ENCODE data around the gene KICS2. TPM values are rescaled to one million over a fixed set of nuclear protein-coding genes. Genes with fewer than 3 reads are reported as not detected.

KICS2 gene
- total and polyA plus RNA-seq, 4 donors: 2.0 to 6.2 (median 3.9) TPM

GRCh38 chr12:64177001-64177400 is 45.1 kb downstream of the KICS2 start:
- peaks cover 2 to 3% of the 10 kb centered on the region in 2 donors for H3K4me1 ChIP-seq (ENCODE audit: control insufficient read depth in 1 of 2, insufficient read depth in 2 of 2, low read length in 2 of 2)
- no peak for ATAC-seq (ENCODE audit: low FRiP score)
- H3K27me3 ChIP-seq (ENCODE audit: control insufficient read depth in 1 of 2, insufficient read depth in 2 of 2, low read length in 1 of 2): no peaks in the 10 kb centered on the region
- no peak overlapping the region for H3K27ac ChIP-seq (ENCODE audit: low read depth in 1 of 2, low read length in 2 of 2)
- 76 to 79% methylated on average over 7 of the region's 7 CpGs for WGBS, 2 donors
- H3K36me3 ChIP-seq (ENCODE audit: control insufficient read depth in 1 of 2, insufficient read depth in 2 of 2, low read length in 1 of 2): no peaks in the 10 kb centered on the region
- DNase-seq: no peak
- intact Hi-C loops (cut with DNase I): no loop called here
- no peak overlapping the region for H3K4me3 ChIP-seq (ENCODE audit: low read length in 2 of 2)
- H3K9me3 ChIP-seq (ENCODE audit: control insufficient read depth, low read length): no peaks in the 10 kb centered on the region

GRCh38 chr12:64175254-64175945 is 46.7 kb downstream of the KICS2 start:
- H3K36me3 ChIP-seq (ENCODE audit: control insufficient read depth in 1 of 2, insufficient read depth in 2 of 2, low read length in 1 of 2): no peaks in the 10 kb centered on the region

DNA sequence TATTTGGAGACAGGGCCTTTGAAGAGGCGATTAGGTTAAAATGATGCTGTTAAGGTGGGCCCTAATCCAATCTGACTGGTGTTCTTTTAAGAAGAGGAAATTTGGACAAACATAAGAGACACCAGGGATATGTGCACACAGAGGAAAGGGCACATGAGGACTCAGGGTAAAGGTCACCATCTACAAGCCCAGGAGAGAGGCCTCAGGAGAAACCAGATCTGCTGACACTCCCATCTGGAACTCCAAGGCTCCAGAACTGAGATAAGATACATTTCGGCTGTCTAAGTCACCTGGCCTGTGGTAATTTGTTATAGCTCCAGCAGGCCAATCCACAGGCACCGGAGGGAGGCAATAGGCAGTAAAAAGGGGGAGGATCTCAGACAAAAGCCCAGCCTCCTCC is 48.6 kb downstream of the KICS2 start:
- Histone ChIP-seq H3K36me3 (ENCODE audit: control insufficient read depth in 1 of 2, insufficient read depth in 2 of 2, low read length in 1 of 2) (no peaks in the 10 kb centered on the region), H3K9me3 (ENCODE audit: control insufficient read depth, low read length) (no peaks in the 10 kb centered on the region), H3K27me3 (ENCODE audit: control insufficient read depth in 1 of 2, insufficient read depth in 2 of 2, low read length in 1 of 2) (no peaks in the 10 kb centered on the region), H3K27ac (ENCODE audit: low read depth in 1 of 2, low read length in 2 of 2) (no peak overlapping the region), H3K4me3 (ENCODE audit: low read length in 2 of 2) (no peak overlapping the region), H3K4me1 (ENCODE audit: control insufficient read depth in 1 of 2, insufficient read depth in 2 of 2, low read length in 2 of 2) (no peaks in the 10 kb centered on the region)
- ATAC-seq (ENCODE audit: low FRiP score) (no peak), DNase-seq (no peak)
- WGBS, 2 donors: 92 to 94% methylated on average over 3 of the region's 3 CpGs
- intact Hi-C loops (cut with DNase I): no loop called here

More at GRCh38 chr12:64175254-64175945, 46.7 kb downstream of the KICS2 start:
- ATAC-seq (ENCODE audit: low FRiP score) (no peak), DNase-seq (no peak)
- intact Hi-C loops (cut with DNase I): no loop called here
- Histone ChIP-seq H3K4me1 (ENCODE audit: control insufficient read depth in 1 of 2, insufficient read depth in 2 of 2, low read length in 2 of 2) (peaks cover 0 to under 1% of the 10 kb centered on the region in 2 donors), H3K27ac (ENCODE audit: low read depth in 1 of 2, low read length in 2 of 2) (no peak overlapping the region), H3K4me3 (ENCODE audit: low read length in 2 of 2) (no peak overlapping the region), H3K9me3 (ENCODE audit: control insufficient read depth, low read length) (no peaks in the 10 kb centered on the region), H3K27me3 (ENCODE audit: control insufficient read depth in 1 of 2, insufficient read depth in 2 of 2, low read length in 1 of 2) (no peaks in the 10 kb centered on the region)
- WGBS, 2 donors: 69 to 72% methylated on average over 2 of the region's 2 CpGs

Other genes starting within 250 kb of the KICS2 start
- gene C12orf56, start 168.5 kb upstream of the KICS2 start, total RNA-seq: not detected
- gene C12orf56, start 168.5 kb upstream of the KICS2 start, polyA plus RNA-seq: under 1 TPM in 1 of 2 donors, not detected in 1; 0.25 TPM
- gene XPOT, start 182.1 kb upstream of the KICS2 start, total RNA-seq: 10 to 100 TPM; 49.7 to 53.9 TPM
- gene XPOT, start 182.1 kb upstream of the KICS2 start, polyA plus RNA-seq: 10 to 100 TPM; 18.2 to 22.9 TPM
- 10 to 100 TPM; 25.9 to 32.8 TPM for gene TBK1, start 229.8 kb upstream of the KICS2 start, total RNA-seq
- 10 to 100 TPM; 10.9 to 19.1 TPM for gene TBK1, start 229.8 kb upstream of the KICS2 start, polyA plus RNA-seq

All from aorta (tissue), 5 donors.